PC-3 (cell line): Measurements from ENCODE around the gene MOCS1.

Source experiments
- EZH2 ChIP-seq: fragments of 300-600 bp; sonication (generic); IDR thresholded peaks from one replicate; pipeline ENCODE4 v1.6.1; 2017; ENCODE audit warnings: antibody characterized with exemption, mild to moderate bottlenecking, low read length; ENCODE audit not compliant: unreplicated experiment
- TF ChIP-seq, protein P1 (sequence below): fragments of 300-600 bp; sonication (generic); conservative IDR thresholded peaks from 2 replicates; pipeline ENCODE4 v1.5.1; 2017; ENCODE audit warnings: antibody characterized with exemption, low read depth, mild to moderate bottlenecking, low read length

DNA sequence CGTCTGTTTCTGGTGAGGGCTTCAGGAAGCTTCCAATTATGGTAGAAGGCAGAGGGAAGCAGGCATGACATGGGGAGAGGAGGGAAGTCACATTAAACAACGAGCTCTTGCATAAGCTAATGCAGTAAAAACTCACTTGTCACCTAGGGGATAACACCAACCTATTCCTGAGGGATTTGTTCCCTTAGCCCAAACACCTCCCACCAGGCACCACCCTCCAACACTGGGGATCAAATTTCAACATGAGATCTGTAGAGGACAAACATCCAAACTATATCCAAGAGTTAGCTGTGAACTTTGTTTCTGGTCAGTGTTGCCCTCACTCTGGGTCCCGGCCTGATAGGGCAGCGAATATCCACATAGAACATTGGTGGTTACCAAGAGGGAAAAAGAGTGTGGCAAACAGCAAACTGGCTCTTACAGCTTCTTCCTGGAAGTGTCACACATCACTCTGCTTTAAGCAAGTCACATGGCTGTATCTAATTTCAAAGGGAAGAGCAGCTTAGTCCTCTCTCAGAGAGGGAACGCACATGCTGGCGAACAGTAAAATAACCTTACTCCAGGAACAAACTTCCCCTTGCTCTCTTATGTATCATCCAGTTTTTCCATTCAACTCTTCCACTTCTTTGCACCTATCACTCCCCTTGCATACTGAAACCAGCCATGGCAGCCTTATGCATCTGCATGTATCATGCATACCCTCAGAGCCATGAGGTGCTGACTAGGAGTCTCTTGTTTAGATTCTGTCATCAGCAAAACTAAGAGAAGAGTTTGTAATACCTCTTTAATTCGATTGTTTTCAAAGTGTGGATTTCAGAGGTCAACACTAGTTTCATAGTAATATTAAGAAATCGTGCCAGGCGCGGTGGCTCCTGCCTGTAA is 4.8 kb upstream of the MOCS1 start:
- TF ChIP-seq, protein P1, sequence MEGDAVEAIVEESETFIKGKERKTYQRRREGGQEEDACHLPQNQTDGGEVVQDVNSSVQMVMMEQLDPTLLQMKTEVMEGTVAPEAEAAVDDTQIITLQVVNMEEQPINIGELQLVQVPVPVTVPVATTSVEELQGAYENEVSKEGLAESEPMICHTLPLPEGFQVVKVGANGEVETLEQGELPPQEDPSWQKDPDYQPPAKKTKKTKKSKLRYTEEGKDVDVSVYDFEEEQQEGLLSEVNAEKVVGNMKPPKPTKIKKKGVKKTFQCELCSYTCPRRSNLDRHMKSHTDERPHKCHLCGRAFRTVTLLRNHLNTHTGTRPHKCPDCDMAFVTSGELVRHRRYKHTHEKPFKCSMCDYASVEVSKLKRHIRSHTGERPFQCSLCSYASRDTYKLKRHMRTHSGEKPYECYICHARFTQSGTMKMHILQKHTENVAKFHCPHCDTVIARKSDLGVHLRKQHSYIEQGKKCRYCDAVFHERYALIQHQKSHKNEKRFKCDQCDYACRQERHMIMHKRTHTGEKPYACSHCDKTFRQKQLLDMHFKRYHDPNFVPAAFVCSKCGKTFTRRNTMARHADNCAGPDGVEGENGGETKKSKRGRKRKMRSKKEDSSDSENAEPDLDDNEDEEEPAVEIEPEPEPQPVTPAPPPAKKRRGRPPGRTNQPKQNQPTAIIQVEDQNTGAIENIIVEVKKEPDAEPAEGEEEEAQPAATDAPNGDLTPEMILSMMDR: no peak
- no peak for TF ChIP-seq EZH2
